ENCODE results near the gene TMC3.
A peak's percentile ranks its signal among the peaks of the same experiment; 100 is the strongest.

Gene TMC3

DNA sequence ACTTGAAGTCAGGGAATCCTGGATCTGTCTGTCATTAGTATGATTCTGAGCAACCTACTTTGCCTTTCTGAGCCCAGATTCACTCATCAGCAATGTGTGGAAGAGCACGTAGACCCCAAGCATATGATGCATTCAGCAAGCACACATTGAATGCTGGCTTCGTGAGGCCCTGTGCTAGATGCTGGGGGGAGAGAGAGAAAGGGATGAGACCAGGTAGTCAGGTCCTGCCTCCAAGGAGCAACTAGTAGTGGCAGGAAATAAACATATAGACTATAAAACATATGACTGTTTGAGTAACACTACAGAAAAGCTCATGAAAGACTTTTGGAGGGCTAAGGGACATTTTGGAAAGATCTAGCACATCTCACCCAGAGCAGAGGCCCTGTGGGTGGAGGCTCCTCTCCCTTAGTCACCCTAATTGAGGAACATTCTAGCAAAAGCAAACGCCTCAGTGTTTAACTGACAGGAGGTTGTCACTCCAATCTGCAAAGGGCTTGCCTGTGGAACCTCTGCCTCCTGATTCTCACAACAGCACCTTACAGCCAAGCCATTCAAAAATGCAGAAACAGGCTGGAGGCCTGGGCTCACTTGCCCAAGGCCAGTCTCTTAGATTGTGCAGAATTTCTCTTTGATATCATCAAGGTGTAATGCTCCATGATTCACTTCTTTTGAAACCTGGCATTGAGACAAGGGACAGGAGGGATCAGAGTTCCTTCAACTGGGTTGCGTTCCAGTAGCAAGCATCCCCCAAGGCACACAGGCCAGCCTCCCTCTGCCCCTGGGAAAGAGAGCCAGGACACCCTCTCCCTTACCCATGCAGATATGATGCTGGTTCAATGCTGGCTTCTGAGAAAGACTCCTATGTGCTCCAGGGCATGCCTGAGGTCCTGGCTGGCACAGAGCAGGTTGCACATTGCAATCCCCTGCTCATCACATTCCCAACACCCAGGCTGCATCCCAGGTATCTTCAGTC is 76.1 kb downstream of the TMC3 start:
- no peak for DNase-seq (ENCODE audit: low read depth)

DNA sequence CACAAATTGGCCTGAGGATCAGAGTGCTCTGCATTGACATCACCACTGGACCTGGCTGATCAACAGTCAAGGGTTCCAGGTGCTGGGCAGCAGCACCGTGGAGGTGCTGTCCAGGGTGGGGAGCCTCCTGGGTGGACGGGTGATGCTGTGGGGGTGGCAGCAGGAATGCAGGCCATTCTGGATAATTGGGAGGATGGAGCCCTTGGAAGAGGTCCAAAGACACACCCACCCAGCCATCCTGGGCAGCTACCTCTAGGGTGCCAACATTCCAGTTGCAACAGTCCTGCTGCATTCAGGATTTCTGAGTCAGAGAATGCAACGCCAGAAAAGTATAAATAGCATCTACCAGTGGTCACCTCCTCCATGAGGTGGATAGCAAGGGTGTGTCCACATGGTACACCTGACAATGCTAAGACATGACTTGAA is 76.9 kb downstream of the TMC3 start:
- DNase-seq (ENCODE audit: low read depth): peak; percentile 26

DNA sequence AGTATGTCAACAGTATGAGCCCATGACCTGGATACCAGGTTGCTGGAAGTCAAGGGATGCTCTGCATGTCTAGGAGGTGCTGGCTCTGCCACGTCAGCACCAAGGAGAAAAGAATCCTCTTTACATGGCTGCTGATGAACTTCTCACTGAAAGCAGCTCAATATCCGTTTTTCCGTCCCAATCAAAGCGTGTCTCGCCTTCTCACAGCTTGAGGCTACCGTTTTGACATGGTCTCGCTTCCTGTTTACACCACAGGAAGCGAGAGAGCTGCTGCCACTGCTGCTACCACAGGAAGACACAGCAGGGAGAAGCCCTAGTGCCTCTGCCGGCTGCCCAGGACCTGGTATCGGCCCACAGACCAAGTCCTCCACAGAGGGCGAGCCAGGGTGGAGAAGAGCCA is 77.3 kb downstream of the TMC3 start:
- DNase-seq (ENCODE audit: low read depth): no peak

DNA sequence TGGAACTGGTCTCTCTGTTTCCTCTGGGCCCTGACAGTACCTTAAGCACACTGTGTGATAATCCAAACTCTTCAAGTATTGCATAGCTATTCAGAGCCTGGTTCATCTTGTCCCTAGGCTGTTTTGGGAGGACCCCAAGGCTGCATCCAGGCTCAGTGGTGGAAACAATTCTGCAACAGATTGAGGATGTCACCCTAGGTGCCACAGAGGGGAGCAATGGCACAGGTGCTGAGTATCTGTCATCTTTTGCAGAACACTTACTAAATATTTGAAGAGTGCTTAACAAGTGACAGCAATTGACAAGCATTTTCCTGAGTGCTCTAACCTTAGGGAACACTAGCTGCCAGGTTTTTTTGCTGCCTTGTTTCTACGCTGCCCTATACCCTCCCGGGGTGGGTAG is 77.8 kb downstream of the TMC3 start:
- DNase-seq (ENCODE audit: low read depth): no peak

DNA sequence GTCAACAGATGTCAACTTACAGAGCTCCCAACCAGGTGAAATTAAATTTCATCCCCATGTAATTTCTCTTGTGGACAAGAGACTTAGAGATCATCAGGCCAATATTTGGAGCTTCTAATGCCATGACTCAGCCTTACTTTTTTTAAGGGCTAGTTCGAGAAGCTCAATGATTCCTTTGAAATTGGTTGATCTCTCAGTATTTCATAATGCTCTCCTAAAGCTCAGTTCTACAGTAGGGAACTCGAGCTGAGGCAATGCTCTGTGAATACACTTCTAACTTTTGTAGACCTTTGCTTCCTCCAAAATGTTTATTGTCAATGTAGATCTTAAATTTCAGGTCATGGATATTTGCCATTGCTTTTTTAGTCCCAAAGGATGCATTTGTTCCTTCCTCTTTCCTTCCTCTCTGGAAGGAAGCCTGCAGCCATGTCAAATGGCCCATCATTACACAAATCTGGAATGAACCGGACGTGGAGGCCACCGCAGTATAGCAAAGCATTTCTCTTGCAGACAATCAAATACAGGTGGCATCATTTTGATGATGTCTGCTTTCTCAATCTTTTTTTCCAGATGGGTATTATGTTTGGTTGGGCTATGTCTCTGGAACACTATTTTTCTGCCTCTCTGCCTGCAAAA is 78.4 kb downstream of the TMC3 start:
- DNase-seq (ENCODE audit: low read depth): no peak

DNA sequence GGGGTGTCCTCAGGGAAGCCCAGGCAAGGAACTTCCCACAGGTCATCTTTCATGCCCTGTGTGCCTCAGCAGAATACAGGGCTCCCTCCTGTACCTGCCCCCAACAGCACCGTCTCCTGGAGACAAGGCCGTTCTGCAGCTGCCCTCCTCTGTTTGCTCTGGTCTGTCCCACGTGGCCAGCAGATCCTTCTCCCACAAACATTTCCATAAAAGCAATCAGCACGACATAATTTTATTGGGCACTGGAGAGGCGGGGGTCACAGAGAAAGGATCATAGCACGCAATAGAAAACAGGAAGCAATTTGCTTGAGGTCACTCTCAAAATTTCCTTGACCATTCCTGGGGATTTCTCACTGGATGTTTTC is 79.5 kb downstream of the TMC3 start:
- DNase-seq (ENCODE audit: low read depth): no peak

DNA sequence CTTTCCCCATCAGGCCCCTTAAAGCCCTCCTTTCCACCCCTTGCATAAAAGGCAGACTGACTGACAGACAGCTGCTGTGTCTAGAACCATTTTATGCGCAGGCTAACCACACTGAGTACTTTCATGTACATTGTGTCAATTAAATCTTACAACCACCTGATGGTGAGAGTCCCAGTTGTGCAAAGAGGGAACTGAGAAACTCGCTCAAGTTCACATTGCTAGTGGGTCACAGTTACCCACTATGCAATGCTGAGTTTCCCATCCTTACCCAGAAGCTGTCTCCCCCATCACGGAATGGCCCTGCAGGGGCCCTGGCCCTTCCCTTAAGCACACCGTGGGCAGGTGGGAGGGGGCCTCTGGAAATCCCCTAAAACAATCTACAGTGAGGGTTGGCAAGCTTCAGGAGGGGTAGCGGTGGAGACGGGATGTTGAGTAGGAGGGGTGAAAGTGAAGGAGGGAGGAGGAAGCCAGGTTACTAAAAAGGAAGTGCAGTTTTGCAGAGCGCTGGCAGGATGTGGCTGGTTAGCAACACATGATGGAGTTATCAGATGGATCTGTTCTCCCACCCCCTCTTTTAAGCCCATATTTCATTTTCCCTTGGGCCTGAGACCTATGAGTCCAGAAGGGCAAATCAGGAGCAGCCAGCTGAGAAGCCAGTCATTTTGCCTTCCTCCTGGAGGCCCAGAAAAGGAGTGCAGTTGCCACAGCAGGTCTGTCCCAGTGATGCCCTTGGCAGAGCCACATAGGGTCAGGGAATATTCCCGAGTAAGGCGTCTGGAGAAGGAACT is 80.1 kb downstream of the TMC3 start:
- no peak for DNase-seq (ENCODE audit: low read depth)

DNA sequence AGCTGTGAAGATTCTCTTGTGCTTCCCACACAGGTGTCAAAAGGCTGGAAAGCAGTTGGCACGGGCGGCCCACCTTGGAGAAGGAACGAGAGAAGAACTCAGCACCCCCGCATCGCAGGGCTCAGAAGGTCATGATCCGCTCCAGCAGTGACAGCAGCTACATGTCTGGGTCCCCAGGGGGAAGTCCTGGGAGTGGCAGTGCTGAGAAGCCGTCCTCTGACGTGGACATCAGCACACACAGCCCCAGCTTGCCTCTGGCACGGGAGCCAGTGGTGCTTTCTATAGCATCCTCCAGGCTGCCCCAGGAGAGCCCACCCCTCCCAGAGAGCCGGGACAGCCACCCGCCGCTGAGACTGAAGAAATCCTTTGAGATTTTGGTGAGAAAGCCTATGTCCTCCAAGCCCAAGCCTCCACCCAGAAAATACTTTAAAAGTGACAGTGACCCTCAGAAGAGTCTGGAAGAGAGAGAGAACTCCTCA is 81.5 kb downstream of the TMC3 start:
- DNase-seq (ENCODE audit: low read depth): no peak

DNA sequence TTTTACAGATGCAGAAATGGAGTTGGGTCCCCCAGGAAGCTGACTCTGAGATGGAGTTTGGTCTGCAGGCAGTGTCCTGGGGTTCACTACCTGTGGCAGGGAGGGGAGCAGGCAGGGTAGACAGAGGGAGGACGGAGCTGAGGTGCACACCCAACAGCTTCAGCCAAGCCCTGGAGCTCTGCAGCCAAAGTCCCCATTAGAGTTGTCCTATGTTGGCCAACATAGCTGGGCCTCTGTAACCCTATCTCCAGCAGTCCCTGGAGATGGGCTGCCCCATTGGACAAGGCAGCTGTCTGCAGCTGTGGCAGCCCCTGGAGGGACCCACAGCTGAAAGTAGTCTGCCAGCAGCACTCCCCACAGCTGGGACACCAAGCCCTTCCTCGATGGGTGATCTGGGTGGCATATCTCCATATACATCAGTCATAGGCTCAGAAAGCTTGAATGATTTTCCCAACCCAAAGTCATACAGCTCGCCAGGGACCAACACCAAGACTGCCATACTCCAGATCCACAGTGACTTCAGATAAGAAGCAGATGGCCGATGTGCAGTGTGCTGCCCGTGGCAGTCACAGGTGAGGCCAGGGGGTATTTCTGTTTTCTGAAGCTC is 82.0 kb downstream of the TMC3 start:
- no peak for DNase-seq (ENCODE audit: low read depth)

DNA sequence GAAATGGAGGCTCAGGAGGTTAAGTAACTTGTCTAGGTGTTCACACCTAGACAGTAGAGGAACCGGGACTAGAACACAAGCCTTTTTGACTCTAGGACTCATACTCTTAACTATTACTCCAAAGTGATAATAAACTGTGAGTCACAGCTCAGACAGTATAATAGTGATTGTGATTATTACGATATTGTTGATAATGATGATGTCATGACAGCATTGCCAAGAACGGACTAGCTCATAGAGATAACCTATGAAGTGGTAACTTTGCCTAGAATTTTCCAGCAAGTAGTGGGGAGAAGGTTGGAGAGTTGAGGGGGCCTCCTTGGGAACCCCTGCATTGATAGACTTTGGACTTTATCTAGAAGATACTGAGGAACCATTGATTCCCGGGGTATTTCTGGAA is 84.1 kb downstream of the TMC3 start:
- no peak for DNase-seq (ENCODE audit: low read depth)

DNA sequence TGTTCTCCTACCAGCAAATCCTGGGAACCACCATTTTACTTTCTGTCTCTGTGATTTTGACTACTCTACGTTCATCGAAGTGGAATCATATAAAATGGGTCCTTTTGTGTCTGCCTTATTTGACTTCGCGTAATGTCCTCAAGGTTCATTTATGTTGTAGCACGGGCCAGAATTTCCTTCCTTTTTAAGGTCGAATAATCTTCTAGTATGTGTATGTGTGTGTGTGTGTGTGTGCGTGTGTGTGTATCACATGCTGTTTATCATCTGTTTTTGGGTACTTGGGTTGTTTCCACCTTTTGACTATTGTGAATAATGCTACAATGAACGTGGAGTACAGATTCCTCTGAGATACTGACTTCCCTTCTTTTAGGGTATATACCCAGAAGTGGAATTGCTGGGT is 85.4 kb downstream of the TMC3 start:
- no peak for DNase-seq (ENCODE audit: low read depth)

DNA sequence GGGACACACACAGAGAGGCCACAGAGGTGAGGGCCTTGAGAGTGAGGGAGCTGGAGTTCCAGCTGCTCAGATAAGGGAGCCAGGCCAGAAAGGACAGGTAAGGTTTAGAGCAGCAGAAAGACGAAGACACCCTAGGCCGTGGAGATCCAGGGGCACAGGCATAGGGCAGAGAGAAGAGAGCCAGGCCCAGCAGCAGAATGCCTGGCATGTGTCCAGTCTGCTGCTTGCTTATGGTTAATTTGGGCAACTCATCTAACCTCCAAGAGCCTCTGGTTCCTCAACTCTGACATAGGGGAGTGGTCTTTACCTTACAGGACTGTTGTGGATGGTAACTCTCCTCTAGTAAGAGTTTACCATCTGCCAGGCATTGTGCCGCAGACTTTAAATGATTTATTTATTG is 86.0 kb downstream of the TMC3 start:
- DNase-seq (ENCODE audit: low read depth): no peak

DNA sequence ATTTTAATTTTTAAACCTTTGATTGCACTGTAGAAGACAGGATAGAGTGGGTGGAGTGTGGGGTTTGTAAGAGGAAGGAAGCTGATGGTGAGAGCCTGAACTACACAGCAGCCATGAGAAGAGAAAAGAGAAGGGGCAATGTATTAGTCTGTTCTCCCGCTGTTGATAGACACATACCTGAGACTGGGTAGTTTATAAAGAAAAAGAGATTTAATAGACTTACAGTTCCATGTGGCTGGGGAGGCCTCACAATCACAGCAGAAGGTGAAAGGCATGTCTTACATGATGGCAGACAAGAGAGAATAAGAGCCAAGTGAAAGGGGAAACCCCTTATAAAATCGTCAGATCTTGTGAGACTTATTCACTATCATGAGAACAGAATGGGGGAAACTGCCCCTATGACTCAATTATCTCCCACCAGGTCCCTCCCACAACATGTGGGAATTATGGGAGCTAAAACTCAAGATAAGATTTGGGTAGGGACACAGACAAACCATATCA is 87.3 kb downstream of the TMC3 start:
- DNase-seq (ENCODE audit: low read depth): no peak

DNA sequence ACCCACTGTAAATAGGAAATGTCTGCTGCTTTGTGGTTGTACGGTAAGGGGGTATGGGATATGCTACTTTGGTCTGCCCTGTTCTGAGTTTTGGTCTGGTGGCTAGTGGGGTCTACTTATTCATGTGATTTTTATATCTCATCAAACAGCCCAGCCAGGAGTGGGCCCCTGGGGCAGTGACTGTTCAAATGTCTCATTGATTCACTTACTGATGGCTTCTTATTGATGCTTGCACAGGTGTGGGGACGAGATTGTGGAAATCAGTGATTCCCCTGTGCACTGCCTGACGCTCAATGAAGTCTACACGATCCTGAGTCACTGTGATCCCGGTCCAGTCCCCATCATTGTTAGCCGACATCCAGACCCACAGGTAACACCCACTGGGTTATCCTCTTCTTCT is 88.6 kb downstream of the TMC3 start:
- no peak for DNase-seq (ENCODE audit: low read depth)

DNA sequence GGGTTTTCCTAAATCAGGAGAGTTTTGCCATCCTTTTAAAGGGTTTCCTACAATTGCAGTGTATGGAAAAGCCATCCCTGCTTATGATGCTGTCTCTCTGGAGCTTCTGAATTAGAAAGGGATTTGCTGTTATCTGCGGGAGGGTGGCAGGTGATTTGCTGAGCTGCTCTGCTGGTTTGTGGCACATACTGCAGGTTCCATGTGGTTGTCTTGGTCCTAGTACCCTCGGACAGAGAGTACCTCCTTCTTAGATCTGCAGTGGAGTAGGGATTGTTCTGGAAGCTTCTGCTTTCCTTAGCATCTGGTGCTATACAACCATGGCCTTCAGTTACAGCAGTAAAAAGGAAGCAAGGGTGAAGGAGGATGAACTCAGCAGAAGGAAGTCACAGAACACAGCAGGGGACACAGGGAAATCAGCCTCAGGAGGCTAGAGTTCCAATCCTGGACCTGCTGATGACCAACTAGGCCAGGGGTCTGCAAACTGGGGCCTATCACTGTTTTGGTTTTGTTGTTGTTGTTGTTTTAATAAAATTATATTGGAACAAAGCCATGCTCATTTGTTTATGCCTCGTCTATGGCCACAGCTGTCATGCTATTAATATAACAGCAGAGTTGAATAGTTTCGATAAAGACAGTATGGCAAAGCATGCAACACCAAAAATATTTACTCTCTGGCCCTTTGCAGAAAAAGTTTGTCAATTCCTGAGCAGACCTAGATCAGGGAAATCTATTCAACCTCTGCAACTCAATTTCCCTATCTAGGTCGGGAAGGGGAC is 89.6 kb downstream of the TMC3 start:
- DNase-seq (ENCODE audit: low read depth): no peak

DNA sequence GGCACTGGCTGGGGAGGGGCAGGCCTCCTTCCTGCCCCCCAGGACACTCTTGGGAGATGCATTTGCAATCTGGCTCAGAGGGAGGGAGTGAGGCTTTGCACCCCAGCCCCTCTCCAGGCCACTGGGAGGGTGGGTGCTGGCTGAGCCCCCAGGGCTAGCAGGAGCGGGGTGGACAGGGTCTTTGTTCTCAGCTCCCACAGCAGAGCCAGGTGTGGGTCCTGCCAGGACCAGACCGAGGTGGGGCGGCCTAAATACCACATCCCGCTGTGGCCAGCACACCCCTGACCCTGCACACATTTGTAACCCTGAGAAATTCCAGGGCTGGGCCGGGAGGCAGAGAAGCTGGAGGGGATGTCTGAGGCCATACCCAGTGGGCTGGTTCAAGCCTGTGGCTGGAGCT is 91.1 kb downstream of the TMC3 start:
- DNase-seq (ENCODE audit: low read depth): no peak

DNA sequence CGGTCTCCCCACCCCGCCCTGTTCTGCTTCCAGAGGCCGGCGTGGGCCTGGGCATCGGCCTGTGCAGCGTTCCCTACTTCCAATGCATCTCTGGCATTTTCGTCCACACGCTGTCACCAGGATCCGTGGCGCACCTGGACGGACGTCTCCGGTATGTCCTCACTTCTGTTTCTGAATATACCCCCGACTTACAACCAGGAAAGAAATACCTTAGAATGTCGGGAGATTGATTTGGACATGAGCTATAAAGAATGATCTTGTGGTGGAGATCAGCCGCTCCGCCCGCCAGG is 91.5 kb downstream of the TMC3 start:
- no peak for DNase-seq (ENCODE audit: low read depth)

DNA sequence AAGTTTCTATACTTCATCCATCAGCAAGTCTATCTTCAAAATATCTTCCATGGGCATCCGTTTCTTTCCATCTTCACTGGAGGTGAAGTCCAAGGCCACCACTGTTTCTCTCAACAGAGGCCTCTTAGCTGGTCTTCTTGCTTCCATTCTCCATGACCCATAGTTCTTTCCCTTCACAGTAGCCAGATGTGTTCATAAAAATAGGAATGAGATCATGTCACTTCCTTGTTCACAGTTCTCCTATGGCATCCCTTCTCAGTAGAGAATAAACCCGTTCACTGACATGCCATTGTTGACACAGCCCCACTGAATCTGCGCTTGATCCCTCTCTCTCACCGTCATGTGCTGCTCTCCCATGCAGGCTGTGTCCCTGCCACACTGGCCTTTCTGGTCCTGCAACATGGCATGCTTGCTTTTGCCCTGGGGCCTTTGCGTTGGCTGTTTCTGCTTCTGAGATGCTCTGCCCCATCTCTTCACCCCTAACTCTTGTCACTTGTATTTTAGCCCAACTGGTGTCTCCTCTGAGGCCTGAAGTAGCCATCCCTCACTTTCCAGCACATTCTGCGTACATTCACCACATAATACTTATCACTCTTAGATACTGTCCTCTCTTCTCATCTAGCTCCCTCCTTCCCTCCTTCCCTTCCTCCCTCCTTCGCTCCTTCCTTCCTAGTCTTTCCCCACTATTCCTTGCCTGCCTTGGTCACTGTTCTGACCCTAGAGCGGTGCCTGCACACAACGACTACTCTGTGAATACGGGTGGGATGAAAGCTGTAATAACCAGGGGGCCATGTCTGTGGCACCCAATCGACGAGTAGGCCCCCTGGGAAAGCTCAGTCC is 92.0 kb downstream of the TMC3 start:
- no peak for DNase-seq (ENCODE audit: low read depth)

DNA sequence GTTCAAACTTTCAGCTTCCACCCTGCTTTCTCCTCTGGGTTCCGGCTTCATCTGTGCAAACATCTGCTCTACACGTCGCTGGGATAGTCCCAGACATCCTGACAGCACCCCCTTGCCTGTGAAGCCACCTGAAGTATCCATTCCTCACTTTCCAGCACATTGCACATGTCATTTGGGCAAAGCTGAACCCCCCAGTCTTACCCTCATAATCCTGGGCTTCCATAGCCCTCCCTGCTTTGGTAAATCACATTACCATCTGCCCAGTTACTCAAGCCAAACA is 92.6 kb downstream of the TMC3 start:
- DNase-seq (ENCODE audit: low read depth): no peak

Measured in iris pigment epithelial cell (primary cell).